Measurements from ENCODE around the gene C20orf204.

C20orf204 gene

DNA sequence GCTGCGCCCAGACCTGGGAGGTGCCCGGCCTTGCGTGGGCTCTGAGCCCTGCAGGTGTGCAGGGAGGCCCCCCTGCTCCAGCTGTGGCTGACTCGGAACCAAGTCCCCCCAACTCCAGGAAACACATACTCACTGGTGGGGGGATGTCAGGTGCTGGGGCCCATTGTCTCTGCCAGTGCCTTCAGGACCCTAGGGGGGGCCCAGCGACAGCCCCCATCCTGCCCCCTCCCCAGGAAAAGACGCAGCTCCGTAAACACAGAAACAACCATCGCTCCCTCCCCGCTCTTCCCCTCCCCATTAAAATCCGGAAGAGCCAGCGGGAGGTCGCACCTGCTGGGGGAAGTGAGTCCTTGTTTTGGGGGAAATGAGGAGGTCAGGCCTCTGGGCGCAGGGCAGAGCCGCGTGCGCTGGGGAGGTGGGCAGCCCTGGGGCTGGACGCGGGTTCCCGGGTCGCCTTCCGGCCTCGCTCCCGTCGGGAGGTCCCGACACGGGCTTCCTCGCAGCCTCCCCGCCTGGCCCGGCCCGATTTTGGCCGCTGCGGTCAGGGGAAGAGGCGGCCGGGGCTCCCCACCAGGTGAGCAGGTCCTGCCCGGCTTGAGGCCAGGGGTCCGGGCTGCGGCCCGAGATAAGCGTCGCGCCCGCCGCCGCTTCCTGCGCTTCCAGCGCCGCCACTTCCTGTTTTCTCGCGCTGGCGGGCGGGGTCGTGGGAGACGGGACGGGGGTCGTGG is 6.2 kb downstream of the C20orf204 start:
- no peak for DNase-seq

DNA sequence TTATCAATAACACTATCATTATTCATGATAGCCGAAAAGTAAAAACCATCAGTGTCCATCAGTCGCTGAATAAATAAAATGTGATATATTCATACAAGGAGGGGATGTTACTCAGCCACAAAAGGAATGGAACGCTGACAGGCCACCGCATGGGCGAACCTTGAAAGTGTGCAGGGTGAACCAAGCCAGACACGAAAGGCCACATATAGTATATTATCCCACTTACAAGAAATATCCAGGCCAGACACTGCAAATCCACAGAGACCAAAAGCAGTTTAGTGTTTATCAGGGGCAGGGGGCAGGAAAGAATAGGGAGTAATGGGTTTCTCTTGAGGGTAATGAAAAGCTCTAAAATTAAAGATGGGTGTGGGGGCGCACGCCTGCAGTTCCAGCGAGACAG is 7.8 kb downstream of the C20orf204 start:
- DNase-seq = no peak

DNA sequence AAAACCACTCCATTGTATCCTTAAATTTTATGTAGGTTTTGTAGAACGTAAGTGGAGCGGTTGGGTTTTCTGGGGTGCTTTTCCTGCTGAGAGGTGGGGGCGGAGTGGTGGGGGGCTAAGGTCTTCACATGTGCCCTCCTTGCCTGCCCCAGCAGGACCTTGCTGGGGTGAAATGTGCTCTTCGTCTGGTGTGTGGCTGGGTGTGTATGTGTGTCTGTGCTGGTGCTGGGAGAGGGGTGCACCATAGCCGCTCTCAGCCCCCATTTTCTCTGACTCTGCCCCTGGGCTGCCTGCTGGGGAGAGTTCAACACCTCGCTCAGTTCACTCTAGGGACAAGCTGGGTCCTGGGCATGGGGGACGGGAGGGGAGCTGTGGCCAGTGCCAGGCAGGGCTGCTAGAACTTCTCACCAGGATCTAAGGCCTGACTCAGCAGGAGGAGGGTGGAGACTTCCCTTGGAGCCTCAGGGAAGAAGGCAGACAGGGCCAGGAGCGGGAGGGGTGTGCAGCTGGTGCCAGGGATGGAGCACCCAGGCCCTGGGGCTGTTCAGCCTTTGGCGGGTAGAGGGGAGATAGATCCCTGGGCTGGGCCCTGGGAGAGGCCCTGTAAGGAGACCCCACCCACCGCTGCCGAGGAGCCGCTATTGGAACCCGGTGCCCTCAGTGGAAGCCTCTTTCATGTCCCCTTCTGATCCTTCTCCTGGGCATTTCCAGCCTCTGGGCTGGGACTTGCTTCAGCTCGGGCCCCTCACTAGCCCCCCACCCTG is 8.7 kb downstream of the C20orf204 start:
- DNase-seq = no peak

DNA sequence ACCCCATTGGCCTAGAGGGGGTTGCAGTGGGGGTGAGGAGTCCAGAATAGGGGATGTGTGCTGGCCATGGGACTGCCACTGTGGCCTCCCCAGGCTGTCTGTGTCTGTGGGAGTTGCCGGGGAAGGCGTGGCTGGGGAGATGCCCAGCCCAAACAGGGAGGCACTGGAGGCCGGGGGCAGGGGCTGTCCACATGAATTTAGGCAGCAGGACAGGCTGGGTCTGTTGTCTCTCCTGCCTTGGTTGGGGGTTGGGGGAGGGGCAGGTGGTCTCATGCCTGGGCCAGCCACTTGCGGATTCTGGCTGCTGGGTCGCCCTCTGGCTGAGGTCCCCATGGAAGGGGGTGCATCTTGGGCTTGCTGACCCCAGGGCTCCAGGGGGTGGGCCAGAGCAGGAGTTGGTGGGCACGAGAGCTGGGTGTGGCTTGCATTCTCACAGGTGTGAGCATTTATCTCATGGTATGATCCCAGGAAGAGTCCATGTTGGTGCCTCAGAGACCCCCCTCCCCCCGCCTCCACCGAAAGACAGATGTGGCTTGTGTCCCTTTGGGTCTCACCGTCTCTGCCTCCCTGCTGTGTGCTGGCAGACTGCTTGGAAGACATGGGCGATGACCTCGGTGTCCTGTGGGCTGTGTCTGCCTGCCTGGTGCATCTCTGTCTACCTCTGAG is 9.5 kb downstream of the C20orf204 start:
- DNase-seq = no peak

DNA sequence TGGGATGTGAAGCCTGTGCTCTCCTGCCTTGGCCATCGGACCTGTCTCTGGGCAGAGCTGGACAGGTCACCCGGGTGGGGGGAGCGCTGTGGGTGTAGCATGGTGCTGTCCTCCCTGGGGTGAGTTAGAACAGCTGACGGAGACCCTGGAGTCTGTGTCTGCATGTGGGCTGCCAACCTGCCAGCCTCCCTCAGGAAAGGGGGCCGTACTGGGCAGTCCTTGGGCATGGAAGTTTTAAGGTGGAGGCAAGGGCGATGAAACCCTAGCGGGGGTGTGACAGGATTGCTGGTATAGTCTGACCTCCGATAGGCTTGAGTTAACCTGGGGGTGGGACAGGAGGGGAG is 11.0 kb downstream of the C20orf204 start:
- no peak for DNase-seq

DNA sequence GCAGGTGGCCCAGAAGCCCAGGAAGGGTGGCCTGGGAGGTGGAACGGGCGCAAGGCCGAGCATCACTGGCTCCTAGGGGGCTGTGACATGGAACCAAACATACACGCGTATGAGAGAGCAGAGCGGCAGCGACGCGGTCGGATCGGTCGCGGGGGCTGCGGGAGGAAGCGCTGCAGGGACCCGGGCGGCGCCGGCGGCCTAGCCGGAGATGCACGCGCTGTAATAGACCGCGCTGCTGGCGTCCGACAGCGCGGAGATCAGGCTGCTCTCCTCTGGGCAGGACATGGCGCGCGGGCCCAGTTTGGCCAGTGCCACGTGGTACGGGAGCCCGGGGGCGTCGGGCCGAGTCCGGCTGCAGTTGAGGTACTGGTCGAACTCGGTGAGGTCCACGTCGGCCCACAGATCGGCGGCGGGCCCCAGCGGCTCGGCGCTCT is 12.0 kb downstream of the C20orf204 start:
- DNase-seq = no peak

DNA sequence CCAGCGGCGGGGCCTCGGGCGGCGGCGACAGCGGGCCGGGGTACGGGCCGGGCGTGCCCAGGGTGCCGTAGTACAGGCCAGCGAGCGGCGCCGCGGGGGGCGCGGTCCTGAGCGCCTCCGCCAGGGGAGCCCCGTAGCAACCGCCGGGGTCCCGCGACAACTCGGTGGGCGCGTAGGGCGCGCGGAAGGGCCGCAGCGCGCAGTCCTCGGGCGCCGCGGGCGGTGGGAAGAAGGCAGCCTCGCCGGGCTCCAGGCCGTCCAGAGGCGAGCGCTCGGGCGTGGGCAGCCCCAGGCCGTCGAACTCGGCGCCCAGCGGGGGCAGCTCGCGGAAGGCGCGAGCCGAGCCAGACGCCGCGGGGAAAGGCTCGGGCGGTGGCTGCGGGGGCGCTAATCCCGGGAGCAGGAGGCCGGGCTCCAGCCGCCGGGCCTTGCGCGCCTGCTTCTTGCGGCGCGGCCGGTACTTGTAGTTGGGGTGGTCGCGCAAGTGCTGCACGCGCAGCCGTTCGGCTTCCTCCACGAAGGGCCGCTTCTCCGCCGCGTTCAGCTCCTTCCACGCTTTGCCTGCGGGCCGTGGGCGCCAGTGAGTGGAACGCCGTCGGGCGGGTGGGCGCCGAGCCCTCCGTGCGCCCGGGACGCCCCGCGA is 12.5 kb downstream of the C20orf204 start:
- no peak for DNase-seq

DNA sequence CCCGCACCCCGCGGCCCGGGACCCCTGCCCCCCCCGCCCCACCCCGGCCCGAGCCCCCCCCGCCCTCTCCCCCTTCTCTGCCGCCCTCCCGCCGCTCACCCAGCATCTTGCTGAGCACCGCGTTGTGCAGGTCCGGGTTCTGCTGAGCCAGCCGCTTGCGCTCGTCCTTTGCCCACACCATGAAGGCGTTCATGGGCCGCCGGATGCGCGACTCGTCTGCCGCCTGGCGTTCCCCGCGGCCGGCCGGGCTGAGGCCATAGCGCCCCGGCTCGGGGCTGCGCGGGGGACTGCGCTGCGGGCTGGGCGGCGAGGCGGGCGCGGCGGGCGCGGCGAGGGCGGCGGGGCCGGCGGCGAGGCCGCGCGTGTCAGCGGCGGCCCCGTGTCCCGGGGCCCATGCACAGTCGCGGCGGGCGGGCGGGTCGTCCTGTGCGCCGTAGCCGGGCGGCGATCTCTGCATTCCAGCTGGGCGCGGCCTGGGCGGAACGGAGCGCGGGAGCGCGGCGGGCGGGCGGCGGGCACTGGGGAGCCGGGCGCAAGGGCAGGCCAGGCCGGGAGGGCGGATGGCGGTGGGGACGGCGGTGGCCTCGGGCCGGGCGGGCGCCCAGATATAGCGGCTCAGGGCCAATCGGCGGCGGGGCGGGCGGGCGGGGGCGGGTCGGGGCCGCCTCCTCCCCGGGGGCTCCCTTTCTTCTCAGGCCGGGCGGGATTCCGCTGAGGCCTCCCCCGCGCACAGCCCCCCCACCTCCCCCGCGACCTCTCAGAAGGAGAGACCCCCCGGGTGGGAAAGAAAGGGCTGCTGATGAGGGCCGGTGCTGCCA is 13.3 kb downstream of the C20orf204 start, which contains the start of gene SOX18:
TSS of gene SOX18 (minus strand) at position 580 of the 818 bp plus-strand sequence. CDS start at position 457, 123 bp downstream.
- no peak for DNase-seq

DNA sequence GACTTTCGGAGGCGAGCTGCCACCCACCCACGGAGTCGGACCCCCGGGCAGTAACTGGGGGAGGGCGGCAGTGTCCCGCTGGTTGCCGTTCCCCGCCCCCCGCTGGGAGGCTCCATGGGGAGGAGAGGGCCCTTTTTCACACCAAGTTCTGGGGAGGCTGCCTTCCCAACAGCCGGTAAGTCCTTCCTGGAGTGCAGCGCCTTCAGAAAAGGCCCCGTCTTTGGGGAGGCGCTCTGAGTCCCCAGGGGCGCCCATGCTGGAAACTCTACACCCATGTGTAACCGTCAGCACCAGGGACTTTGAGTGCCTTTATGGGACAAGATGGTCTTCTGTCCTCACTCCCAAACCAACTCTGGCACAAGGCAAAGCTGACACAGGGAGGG is 13.9 kb downstream of the C20orf204 start:
- no peak for DNase-seq

DNA sequence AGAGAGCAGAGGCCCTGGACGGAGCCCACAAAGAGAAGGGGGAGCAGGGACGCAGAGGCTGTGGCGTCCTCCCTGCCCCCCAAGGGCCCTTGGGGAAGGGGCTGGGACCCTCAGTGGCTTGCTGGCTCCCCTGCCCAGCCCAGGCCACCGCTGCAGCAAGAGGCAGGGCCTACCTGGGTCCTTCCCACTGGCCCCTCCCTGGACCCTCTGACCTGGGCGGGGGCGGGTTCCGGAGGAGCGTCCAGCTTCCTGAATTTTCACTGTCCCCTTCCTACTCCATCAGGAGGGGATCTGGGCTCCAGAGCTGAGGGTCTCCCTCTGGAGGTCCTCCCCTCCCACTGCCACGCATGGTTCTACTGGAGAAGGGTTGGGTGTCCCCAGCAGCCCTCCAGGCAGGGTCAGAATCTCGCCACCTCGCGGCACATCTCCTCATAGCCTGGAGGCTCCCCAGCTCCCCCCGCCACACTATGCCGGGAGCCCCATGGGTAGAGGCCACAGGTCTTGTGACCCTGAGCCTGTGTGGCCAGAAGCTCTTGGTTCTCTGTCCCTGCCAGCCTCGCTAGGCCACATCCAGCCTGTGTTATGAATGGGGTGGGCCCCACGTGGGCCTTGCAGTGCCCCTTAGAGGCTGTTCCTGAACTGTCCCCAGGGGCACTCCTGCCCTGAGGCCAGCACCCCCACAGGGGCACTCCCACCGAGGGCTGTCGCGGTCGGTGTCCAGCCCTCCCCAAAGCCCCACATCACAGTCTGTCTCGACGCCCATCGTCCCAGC is 14.5 kb downstream of the C20orf204 start:
- no peak for DNase-seq

DNA sequence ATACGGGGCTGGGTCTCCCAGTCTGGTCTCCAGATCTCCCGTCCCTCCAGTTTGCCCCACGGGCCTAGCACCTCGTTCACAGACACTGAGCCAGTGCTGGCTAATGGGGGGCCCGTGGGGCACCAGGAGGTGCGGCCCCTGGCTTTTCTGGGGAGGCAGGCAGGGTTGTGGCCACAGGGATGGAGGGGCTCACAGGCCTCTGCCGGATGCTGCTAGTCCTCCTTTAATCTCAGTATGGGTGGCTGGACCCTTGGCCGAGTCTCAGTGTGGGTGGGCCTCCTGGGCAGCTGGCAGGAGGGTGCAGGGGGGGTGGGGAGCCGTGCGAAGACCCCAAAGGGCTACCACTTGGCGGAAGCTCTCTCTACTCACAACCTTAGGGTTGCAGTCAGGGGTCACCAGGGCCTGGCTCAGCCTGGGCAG is 15.1 kb downstream of the C20orf204 start:
- no peak for DNase-seq

DNA sequence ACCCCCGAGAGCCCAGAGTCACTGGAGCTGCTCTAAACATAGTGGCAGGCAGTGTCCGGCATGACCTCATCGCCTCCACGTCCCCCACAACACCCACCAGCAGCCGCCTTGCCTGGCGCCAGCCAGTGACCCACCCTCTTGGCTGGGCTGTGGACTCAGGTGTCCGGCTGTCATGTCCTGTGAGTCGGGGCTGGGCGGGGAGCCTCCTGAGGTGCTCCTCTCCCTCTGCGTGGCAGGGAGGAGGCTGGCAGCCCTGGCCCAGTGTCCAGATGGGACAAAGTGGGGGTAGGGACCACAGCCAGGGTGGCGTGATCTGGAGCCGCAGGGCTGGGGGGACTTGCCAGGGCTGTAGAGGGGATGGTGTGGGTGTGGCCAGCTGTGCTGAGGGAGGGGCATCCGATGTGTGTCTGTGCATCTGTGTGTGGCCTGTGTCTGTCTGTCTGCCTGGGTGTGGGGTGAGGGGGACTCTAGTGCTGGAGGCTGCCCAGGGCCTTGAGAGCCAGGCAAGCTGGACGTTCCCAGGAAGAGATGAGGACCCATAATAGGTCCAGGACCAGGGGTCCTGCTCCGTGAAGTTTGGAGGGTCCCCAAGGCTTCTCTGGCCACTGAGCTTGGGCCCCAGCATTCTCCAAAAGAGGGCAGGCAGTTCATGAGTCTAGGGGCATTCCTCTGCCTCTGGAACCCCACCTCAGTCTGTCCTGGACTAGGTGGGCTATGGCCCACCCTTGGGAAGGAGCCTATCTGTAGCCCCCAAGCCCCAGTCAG is 15.8 kb downstream of the C20orf204 start:
- DNase-seq = no peak

DNA sequence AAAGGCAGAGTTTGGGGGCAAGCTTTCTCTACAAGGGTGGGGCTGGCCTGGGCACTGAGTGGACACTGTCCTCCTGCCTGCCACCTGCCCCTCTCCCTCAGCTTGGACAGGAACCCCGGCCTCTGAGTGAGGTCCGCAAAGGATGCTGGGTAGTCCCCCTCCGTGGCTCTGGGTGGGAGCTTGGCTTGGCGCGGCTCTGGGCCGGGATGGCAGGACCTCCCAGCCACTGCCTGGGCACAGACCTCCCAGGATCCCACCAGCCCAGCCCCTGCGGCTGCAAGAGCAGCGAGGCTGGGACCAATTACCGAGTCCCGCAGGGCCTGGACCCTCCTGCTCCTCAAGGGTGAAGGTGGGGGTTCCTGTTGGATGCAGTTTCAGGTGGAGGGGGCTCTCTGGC is 16.3 kb downstream of the C20orf204 start:
- no peak for DNase-seq

DNA sequence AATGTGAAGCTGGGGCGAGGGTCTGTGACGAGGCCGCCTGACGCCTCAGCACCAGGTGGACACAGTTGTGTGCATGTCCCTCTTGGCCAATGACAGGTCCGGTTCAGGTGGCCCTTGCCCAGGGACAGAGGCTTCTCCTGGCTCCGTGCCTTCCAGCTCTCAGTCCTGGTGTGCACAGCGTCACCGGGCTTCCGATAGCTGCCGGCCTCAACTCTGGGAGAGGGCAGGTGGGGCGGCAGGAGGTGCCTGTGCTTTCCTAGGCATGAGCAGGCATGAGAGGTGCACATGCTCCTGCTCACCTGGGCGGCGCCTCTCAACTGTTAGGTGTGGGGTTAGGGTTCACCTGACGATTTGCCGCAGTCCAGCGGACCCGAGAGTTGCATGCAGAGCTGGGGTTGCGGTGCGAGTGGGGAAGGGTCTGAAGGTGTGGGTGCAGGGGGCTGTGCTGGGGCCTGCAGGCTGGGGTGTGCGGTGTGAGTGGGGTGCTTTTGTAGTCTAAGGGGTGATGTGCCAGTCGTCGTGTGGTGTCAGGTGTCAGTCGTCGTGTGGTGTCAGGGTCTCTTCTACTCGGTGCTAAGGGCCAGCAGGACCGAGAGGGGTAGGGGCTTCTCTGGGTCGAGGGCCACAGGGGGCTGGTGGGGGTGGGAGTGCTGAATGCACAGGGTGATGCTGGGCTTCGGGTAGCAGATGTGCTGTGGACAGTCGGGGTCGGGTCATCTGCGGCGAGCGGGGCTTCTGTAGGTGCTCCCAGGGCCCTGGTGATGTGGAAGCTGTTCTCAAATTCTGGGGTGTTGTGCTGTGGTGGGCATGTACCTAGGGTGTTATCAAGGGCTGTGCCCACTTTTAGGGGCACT is 17.2 kb downstream of the C20orf204 start:
- DNase-seq = no peak

DNA sequence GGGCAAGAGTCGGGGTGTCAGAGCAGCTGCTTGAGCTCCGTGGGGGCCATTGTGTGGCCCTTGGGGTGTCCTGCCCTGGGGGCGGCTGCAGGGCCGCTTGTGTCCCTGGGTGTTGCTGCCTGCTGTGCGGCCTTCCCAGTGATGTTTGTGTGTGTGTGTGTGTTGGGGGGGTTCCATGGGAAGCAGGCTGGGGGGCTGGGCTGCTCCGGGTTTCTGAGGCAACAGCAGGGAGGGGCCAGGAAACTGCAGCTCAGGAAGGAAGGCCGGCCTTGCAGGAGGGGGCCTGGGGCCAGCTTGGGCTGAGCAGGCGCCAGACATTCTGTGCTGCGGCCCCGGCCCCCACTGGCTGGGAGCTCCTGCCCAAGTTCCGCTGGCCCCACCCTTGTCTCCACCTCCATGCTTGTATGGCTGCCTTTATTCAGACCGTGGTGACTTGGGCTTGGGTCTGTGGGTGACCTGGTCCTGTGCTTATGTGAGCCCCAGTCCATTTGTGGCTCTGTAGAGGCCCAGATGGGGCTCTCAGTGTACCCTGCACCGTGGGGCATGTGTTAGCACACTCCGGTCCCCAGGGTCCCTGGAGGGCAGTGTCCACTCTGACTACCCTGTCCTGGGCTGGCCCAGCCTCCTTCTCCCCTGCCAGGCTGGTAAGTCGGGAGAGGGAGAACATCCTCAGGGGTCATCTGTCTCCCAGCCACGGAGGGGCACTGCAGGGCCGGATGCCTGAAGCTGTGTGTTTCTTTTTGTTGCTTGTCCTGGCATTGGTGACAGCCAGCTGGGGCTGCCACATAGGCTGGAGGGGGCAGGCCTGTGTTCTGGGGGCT is 18.1 kb downstream of the C20orf204 start:
- DNase-seq = no peak

DNA sequence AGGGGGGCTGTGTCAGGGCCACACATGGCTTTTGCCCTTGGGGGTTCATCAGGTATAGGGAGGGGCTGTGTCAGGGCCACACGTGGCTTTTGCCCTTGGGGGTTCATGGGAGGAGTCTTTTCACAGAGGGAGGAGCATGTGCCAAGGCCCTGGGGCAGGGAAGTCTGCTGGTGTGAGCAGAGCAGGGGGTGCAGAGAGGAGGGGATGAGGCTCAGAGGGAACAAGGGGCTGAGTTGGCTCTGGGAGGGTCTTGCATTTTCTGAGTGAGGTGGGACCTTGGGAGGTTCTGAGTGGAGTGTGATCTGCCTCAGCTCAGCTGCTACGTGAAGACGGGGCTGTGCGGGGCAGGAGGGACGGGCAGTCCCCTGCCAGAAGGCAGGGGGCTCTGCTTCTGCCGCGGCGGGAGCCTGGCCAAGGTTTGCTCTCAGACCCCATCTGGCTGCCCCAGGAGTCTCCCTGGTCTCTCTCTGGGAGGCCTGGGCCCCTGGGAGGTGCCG is 19.5 kb downstream of the C20orf204 start:
- DNase-seq = no peak

DNA sequence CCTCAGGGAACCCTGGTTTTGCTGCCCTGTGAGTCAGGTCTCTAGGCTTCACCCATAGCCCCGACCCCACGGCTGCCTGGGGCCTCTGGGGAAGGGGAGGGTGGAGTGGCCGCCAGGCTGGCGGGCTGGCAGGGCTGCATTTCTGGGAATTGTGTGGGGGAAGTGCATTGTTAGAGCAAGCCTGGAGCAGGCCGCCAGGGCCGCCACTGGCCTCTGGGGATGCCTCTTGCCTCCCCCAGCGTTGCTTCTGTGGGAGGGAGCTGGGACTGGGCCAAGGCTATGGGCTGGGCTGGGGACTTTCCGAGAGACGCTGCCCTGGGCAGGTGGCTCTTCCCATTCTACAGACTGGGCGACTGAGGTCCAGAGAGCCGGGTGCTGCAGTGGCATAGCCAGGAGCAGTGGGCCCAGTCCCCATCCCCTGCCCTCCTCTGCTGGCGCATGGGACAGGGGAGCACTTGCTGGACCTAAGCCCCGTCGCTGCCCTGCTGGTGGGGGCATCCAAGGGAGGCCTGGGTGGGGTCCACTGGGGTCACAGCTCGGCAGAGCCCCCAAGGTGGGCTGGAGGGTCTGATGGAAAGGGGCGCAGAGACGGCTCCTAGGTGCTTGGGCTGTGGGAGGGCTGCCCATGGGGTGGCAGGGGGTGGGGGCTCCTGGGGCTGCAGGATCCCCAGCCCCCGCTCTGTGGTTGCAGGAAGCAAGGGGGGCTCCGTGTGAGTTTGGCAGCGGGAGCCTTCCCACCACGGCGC is 20.1 kb downstream of the C20orf204 start:
- DNase-seq = no peak

DNA sequence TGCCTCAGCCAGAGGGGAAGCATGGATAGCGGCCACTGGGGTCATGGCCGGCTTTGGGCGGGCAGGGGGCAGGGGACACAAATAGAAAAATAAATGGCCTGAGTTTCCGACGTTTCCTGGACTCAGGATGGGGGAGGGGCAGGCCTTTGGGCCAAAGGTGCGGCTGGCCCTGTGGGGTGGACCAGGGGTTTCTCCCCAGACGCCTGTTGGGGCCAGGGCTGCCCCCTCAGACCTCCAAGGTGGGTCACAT is 20.6 kb downstream of the C20orf204 start:
- no peak for DNase-seq
